HG03045 (cell line): ENCODE measurements around the gene CELF1.

Source experiments
- ATAC-seq: cut with Tn5 transposase; IDR thresholded peaks from one replicate; pipeline ENCODE4 v1.9.1; 2021; ENCODE audit warnings: mild to moderate bottlenecking, moderate library complexity; ENCODE audit not compliant: unreplicated experiment

CELF1 gene

DNA sequence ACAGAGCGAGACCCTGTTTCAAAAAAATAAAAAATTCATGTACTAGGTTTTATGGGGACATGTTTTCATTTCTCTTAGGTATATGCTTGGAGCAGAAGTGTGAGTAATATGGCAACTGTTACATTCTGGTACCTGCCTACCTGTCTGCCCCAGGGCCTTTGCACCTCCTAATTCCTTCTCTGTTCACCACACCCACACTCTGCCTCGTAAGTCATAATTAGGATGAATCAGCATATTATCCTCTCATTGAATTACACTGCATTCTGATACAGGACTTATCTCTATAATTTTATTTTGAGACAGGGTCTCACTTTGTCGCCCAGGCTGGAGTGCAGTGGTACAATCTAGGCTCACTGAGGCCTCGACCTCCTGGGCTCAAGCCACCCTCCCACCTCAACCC lies 100.9 kb downstream of the CELF1 start:
- no peak for ATAC-seq

GRCh38 chr11:47451436-47451835 lies 101.5 kb downstream of the CELF1 start:
- ATAC-seq: no peak

- no peak for ATAC-seq
These were observed 103.4 kb downstream of the CELF1 start for GRCh38 chr11:47449541-47449940.

- no peak for ATAC-seq
These were observed 104.1 kb downstream of the CELF1 start, which contains the start of gene RAPSN for GRCh38 chr11:47448566-47449427. RAPSN (minus strand) TSS chr11:47449136; CDS start chr11:47448964, 172 bp downstream.

- ATAC-seq: no peak
These were observed 105.0 kb downstream of the CELF1 start for GRCh38 chr11:47447906-47448305.

- ATAC-seq: no peak
These were observed 106.1 kb downstream of the CELF1 start for GRCh38 chr11:47446833-47447232.

- no peak for ATAC-seq
These were observed 107.1 kb downstream of the CELF1 start for GRCh38 chr11:47445840-47446239.

DNA sequence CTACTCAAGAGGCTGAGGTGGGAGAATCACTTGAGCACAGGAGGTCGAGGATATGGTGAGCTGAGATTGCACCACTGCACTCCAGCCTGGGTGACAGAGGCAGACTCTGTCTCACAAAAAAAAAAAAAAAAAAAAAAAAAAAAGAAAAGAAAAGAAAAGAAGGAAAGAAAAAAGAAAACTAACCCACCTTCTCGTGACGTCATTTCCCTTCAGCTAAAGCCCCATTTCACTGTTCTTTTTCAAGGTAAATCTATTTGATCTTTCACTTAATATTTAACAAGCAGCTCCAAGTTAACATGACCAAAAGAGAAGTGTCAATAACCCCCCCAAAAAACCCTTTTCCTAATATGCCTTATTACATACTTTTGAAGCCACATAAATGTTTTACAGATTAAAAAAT lies 109.1 kb downstream of the CELF1 start:
- no peak for ATAC-seq

GRCh38 chr11:47443028-47443700 lies 109.8 kb downstream of the CELF1 start:
- ATAC-seq: no peak

- no peak for ATAC-seq
These were observed 110.4 kb downstream of the CELF1 start for GRCh38 chr11:47442514-47442913.

GRCh38 chr11:47441421-47441820 lies 111.5 kb downstream of the CELF1 start:
- ATAC-seq: no peak

- ATAC-seq: no peak
These were observed 112.9 kb downstream of the CELF1 start for GRCh38 chr11:47440054-47440476.

- no peak for ATAC-seq
These were observed 114.2 kb downstream of the CELF1 start for GRCh38 chr11:47438721-47439120.

DNA sequence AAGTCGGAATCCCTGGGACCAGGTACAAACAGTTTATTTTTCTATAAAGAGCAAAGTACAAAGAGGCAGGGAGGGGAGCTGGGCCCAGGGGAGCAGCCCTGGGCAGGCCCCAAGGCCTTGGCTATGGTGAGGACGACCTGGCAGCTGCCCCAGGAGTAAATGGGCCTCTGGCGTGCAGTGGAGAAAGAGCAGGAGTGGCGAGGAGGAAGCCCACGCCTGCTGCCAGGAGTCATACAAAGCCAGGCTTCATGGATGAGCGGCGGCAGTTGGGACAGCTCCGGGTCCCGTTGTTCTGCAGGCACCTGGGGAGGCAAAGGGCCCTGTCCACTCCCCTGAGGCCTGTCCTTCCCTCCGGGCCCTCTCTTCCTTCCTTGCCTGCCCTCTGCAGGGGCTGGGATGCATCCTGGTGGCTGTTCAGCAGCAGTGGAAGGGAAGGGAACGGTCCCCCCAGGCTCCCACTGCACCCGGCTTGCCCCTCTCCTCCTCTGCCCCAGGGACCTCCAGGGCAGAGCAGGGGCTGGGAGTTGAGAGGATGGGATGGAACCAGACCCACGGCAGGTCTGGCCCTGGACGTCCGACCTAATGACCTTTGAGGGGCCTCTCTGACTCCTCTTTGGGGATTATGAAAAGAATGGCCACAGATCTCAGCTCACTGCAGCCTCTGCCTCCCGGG lies 115.0 kb downstream of the CELF1 start:
- ATAC-seq: no peak

- ATAC-seq: no peak
These were observed 115.7 kb downstream of the CELF1 start for GRCh38 chr11:47437218-47437745.

GRCh38 chr11:47436726-47437125 lies 116.2 kb downstream of the CELF1 start:
- no peak for ATAC-seq

DNA sequence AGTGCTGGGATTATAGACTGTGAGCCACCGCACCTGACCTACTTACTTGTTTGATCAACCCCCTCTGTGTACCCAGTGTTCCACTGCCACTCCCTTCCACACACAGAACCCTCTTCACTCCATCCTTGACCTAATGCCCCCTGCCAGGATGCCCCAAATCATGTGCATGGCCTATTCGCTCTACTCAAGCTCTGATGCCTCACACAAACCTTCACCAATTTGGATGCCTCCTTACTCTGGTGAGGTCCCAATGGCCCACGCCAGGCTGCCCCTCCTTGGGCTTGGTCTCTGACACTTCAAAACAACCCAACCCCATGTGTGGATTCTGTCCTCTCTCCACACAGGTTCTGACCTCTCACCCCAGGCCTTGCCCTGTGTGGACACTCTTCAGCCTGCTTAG lies 117.2 kb downstream of the CELF1 start:
- ATAC-seq: no peak

GRCh38 chr11:47434011-47434786 lies 118.7 kb downstream of the CELF1 start:
- no peak for ATAC-seq

DNA sequence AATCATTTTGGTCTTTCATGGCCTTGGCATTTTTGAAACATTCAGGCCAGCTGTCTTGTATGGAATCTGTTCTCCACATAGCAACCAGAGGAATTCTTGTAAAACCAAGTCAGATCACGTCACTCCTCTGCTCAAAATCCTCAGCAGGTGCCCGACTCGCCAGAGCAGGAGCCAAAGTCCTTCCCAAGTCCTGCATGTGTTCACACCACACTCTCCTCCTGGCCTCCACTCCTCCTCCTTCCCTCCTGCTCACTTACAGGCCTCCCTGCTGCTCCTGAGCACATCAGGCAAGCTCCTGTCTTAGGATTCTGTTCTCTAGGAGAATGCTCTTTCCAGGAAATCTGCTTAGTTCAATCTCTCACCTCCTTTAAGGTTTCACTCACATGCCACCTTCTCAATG lies 119.8 kb downstream of the CELF1 start:
- no peak for ATAC-seq

- ATAC-seq: no peak
These were observed 121.4 kb downstream of the CELF1 start for GRCh38 chr11:47431356-47432083.
